HL-60 (cell line): ENCODE measurements around the gene PSMD2.

Experiments
- DNase-seq, 2 experiments: peaks; one replicate each; pipeline ENCODE4 v3.0.0-alpha.2; 2010 to 2020; ENCODE audit warnings: low read depth in 1 of 2, low spot score in 1 of 2
- H3K27ac ChIP-seq: fragments of 250-450 bp; sonication (Bioruptor Pico); replicated peaks from 2 replicates; pipeline ENCODE4 v1.5.1; 2020; ENCODE audit warnings: mild to moderate bottlenecking, moderate library complexity
- H3K27me3 ChIP-seq: fragments of 250-450 bp; sonication (Bioruptor Pico); 2 replicates; pipeline ENCODE4 v1.5.1; 2021; ENCODE audit warnings: mild to moderate bottlenecking, moderate library complexity; ENCODE audit not compliant: insufficient read depth, poor library complexity, severe bottlenecking
- H3K4me3 ChIP-seq: replicated peaks from 2 replicates; pipeline ENCODE4 v1.5.1; 2011; ENCODE audit warnings: mild to moderate bottlenecking, control low read depth, low read length; ENCODE audit not compliant: insufficient read depth
- GABPA ChIP-seq: IDR thresholded peaks from 2 replicates; pipeline ENCODE4 v1.6.1; 2012; ENCODE audit warnings: low read depth
- POLR2AphosphoS5 ChIP-seq: IDR thresholded peaks from 2 replicates; pipeline ENCODE4 v1.6.1; 2012; ENCODE audit warnings: low read depth
- SPI1 ChIP-seq: IDR thresholded peaks from 2 replicates; pipeline ENCODE4 v1.6.1; 2012; ENCODE audit warnings: low read depth, mild to moderate bottlenecking, borderline replicate concordance
- TF ChIP-seq, protein P1 (sequence below): IDR thresholded peaks from one replicate; pipeline ENCODE4 v1.5.1; 2011; ENCODE audit warnings: low read length, control low read depth, inconsistent platforms; ENCODE audit not compliant: insufficient read depth
- TF ChIP-seq, protein P2 (sequence below): IDR thresholded peaks from 2 replicates; pipeline ENCODE4 v1.6.1; 2012; ENCODE audit warnings: low read depth; ENCODE audit not compliant: insufficient replicate concordance

PSMD2 gene

DNA sequence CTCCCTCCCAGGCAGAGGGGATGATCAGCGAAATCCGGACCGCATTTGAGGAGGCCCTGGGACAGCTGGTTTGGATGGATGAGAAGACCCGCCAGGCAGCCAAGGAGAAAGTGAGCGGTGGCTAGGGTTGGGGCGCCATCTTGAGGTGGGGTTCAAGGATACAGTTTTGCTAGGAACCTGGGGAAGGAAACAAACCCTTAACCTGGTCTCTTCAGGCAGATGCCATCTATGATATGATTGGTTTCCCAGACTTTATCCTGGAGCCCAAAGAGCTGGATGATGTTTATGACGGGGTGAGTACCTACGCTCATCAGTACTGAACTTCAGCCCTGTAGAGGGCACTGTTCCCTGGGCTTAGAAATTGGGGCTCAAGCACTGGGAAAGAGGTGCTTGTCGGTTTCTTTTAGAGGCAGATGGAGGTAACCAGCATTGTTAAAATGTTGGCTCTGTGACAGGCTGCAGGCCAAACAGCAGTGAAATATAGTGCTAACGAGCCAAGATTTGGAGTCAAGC, 9.6 kb upstream of the PSMD2 start:
- Histone ChIP-seq H3K27ac (no peak overlapping the region), H3K27me3 (peaks cover 4% of the 10 kb centered on the region), H3K4me3 (no peak overlapping the region)
- peak in 1 of 2 experiments; percentile 65 for DNase-seq
- TF ChIP-seq, protein P1, sequence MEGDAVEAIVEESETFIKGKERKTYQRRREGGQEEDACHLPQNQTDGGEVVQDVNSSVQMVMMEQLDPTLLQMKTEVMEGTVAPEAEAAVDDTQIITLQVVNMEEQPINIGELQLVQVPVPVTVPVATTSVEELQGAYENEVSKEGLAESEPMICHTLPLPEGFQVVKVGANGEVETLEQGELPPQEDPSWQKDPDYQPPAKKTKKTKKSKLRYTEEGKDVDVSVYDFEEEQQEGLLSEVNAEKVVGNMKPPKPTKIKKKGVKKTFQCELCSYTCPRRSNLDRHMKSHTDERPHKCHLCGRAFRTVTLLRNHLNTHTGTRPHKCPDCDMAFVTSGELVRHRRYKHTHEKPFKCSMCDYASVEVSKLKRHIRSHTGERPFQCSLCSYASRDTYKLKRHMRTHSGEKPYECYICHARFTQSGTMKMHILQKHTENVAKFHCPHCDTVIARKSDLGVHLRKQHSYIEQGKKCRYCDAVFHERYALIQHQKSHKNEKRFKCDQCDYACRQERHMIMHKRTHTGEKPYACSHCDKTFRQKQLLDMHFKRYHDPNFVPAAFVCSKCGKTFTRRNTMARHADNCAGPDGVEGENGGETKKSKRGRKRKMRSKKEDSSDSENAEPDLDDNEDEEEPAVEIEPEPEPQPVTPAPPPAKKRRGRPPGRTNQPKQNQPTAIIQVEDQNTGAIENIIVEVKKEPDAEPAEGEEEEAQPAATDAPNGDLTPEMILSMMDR, result peak; percentile 20
- TF ChIP-seq POLR2AphosphoS5 (no peak), GABPA (no peak)

DNA sequence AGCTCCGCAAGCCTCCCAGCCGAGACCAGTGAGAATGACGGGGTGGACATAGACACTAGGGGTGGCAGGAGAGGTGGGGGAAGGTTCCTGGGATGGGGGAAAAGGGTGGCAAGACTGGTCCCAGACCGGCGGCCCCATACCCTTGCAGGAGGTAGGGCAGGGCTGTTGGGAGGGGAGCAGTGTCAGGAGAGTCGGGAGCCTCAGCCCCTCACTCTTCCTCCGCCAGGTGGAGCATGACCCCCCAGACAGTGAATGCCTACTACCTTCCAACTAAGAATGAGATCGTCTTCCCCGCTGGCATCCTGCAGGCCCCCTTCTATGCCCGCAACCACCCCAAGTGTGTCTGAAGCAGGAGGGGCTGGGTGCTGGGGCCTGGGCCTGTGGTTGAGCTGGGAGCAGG, 8.7 kb upstream of the PSMD2 start:
- TF ChIP-seq, protein P1, result no peak
- no peak for TF ChIP-seq POLR2AphosphoS5
- no peak for TF ChIP-seq SPI1
- TF ChIP-seq GABPA, result no peak
- TF ChIP-seq, protein P2, sequence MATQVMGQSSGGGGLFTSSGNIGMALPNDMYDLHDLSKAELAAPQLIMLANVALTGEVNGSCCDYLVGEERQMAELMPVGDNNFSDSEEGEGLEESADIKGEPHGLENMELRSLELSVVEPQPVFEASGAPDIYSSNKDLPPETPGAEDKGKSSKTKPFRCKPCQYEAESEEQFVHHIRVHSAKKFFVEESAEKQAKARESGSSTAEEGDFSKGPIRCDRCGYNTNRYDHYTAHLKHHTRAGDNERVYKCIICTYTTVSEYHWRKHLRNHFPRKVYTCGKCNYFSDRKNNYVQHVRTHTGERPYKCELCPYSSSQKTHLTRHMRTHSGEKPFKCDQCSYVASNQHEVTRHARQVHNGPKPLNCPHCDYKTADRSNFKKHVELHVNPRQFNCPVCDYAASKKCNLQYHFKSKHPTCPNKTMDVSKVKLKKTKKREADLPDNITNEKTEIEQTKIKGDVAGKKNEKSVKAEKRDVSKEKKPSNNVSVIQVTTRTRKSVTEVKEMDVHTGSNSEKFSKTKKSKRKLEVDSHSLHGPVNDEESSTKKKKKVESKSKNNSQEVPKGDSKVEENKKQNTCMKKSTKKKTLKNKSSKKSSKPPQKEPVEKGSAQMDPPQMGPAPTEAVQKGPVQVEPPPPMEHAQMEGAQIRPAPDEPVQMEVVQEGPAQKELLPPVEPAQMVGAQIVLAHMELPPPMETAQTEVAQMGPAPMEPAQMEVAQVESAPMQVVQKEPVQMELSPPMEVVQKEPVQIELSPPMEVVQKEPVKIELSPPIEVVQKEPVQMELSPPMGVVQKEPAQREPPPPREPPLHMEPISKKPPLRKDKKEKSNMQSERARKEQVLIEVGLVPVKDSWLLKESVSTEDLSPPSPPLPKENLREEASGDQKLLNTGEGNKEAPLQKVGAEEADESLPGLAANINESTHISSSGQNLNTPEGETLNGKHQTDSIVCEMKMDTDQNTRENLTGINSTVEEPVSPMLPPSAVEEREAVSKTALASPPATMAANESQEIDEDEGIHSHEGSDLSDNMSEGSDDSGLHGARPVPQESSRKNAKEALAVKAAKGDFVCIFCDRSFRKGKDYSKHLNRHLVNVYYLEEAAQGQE, result no peak
- Histone ChIP-seq H3K27ac (no peak overlapping the region), H3K27me3 (peaks cover 4% of the 10 kb centered on the region), H3K4me3 (no peak overlapping the region)
- no peak for DNase-seq

DNA sequence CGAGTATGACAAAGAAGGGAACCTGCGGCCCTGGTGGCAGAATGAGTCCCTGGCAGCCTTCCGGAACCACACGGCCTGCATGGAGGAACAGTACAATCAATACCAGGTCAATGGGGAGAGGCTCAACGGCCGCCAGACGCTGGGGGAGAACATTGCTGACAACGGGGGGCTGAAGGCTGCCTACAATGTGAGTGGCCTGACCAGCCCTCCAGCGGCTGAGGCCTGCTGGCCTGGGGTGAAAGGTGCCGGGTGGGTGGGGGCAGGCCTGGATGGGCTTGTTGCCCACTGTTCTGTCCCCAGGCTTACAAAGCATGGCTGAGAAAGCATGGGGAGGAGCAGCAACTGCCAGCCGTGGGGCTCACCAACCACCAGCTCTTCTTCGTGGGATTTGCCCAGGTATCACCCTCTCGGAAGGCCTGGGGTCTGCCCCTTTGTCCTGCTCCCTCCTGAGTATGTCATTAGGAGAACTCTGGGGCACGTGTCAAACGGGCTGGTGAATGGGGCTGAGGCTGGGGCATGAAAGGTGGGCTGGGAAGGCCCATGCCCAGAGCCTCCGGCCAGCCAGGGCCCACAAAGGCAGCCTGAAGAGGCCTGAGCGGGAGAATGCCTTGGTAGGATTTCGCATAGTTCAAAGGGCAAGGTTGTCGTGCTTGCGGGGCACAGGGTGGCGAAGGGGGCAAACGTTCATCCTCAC, 7.8 kb upstream of the PSMD2 start:
- no peak for DNase-seq
- Histone ChIP-seq H3K27me3 (peaks cover 4% of the 10 kb centered on the region), H3K27ac (no peak overlapping the region), H3K4me3 (no peak overlapping the region)
- TF ChIP-seq, protein P2, result no peak
- TF ChIP-seq GABPA (no peak), SPI1 (no peak), POLR2AphosphoS5 (no peak)
- TF ChIP-seq, protein P1, result no peak
